Kidney (tissue), 14 donors: Measurements from ENCODE around the gene CCDC83. TPM values are rescaled to one million over a fixed set of nuclear protein-coding genes. Genes with fewer than 3 reads are reported as not detected.
"Not testable (repeated sequence)": the region's sequence is repeated elsewhere in the genome, so short reads cannot be mapped to it uniquely, and the experiment has no call there.

Experiments
- DNase-seq, 5 donors: peaks; one replicate each; pipeline ENCODE4 v3.0.0-alpha.2; 2013 to 2020
- FAIRE-seq: peaks from 2 replicates; lab custom pipeline; 2012; peaks lifted over from hg19 to GRCh38; lab: Jason Lieb, UNC
- H3K27ac ChIP-seq, 2 donors: one replicate each; pipeline ENCODE4 v1.7.0; 2013; ENCODE audit warnings: low read depth in 2 of 2, low read length in 2 of 2, inconsistent platforms in 1 of 2
- H3K27me3 ChIP-seq: one replicate; pipeline ENCODE4 v1.7.1; 2013; ENCODE audit warnings: low read length, inconsistent platforms; ENCODE audit not compliant: control insufficient read depth, insufficient read depth
- H3K36me3 ChIP-seq, 3 donors: one replicate each; pipeline versions ENCODE4 v1.7.0 to v1.7.1; 2013; ENCODE audit warnings: low read length in 3 of 3, control low read depth in 1 of 3, inconsistent platforms in 1 of 3; ENCODE audit not compliant: insufficient read depth in 3 of 3, control insufficient read depth in 2 of 3
- H3K4me1 ChIP-seq, 3 donors: one replicate each; pipeline versions ENCODE4 v1.7.0 to v1.7.1; 2013; ENCODE audit warnings: low read length in 3 of 3, inconsistent platforms in 1 of 3, low read depth in 1 of 3; ENCODE audit not compliant: control insufficient read depth in 2 of 3, insufficient read depth in 2 of 3
- H3K4me3 ChIP-seq, 3 donors: one replicate each; pipeline versions ENCODE4 v1.7.0 to v1.8.1; 2013; ENCODE audit warnings: low read length in 3 of 3, control low read depth in 1 of 3, inconsistent platforms in 1 of 3
- H3K9ac ChIP-seq, 3 donors: one replicate each; pipeline versions ENCODE4 v1.7.0 to v1.7.1; 2013; ENCODE audit warnings: low read length in 3 of 3, control low read depth in 1 of 3, inconsistent platforms in 1 of 3
- H3K9me3 ChIP-seq, 3 donors: one replicate each; pipeline versions ENCODE4 v1.7.0 to v1.7.1; 2013; ENCODE audit warnings: low read length in 3 of 3, control low read depth in 1 of 3, inconsistent platforms in 1 of 3; ENCODE audit not compliant: control insufficient read depth in 2 of 3, insufficient read depth in 1 of 3
- CTCF ChIP-seq: IDR thresholded peaks from 3 replicates; pipeline ENCODE4 v1.5.1; 2012; ENCODE audit warnings: mild to moderate bottlenecking, moderate library complexity, borderline replicate concordance; ENCODE audit not compliant: insufficient read depth; ENCODE audit errors: extremely low read depth
- intact Hi-C: fragments of 100-400 bp; cut with DNase I; formaldehyde crosslinking; loops from one replicate; pipeline ENCODE4 v1.11.1; 2022
- polyA plus RNA-seq: library from polyadenylated mRNA; stranded (reverse); fragments of 350-450 nt; fragmentation: Illumina TruSeq; extraction: RNeasy Lipid Tissue Mini Kit (QIAGEN cat#74804); gene quantifications from one replicate; pipeline ENCODE4 v1.2.3, GENCODE V29; 2014; ENCODE audit warnings: low read depth, low replicate concordance; ENCODE audit not compliant: insufficient read depth
- total RNA-seq: library from RNA; stranded (reverse); fragmentation: NEBNext Ultra II Directional; extraction: Animal tissue kit (Norgen Biotek cat#: 25700); gene quantifications from one replicate; pipeline ENCODE4 v1.2.1, GENCODE V29; 2021
- donor health status: control.
- donor health status: control.
- donor health status: control.
- donor health status: control.
- donor health status: control.
- donor health status: DM: yes; HTN: yes; CAD: no.
- donor health status: Normal renal cell carcinoma (clear cell type).

The CCDC83 gene
- total and polyA plus RNA-seq, 2 donors from 2014 or later, result not detected

GRCh38 chr11:85950317-85951048 lies 95.3 kb downstream of the CCDC83 start:
- peaks cover 0 to 14% (median 10%) of the 10 kb centered on the region in 3 donors for H3K4me1 ChIP-seq
- H3K4me3 ChIP-seq, result no peak overlapping the region
- peaks cover 0 to 5% (median 0%) of the 10 kb centered on the region in 3 donors for H3K36me3 ChIP-seq
- intact Hi-C loops, result no loop called here
- no peak for TF ChIP-seq CTCF
- no peak for FAIRE-seq
- H3K27me3 ChIP-seq, result no peaks in the 10 kb centered on the region
- H3K27ac ChIP-seq, result no peak overlapping the region
- no peak for DNase-seq
- H3K9ac ChIP-seq, result no peak overlapping the region
- no peaks in the 10 kb centered on the region for H3K9me3 ChIP-seq

GRCh38 chr11:85951049-85951405 lies 95.8 kb downstream of the CCDC83 start:
- Histone ChIP-seq H3K9me3 (no peaks in the 10 kb centered on the region), H3K4me3 (no peak overlapping the region), H3K9ac (no peak overlapping the region), H3K27me3 (no peaks in the 10 kb centered on the region), H3K4me1 (peaks cover 0 to 14% (median 10%) of the 10 kb centered on the region in 3 donors), H3K27ac (no peak overlapping the region), H3K36me3 (peaks cover 0 to 10% (median under 1%) of the 10 kb centered on the region in 3 donors)
- TF ChIP-seq CTCF, result no peak
- DNase-seq (no peak), FAIRE-seq (no peak)
- intact Hi-C loops, result no loop called here

GRCh38 chr11:85951428-85952107 lies 96.4 kb downstream of the CCDC83 start:
- H3K4me1 ChIP-seq, result peaks cover 0 to 14% (median 10%) of the 10 kb centered on the region in 3 donors

GRCh38 chr11:85952108-85952485 lies 96.9 kb downstream of the CCDC83 start:
- H3K36me3 ChIP-seq, result peaks cover 0 to 21% (median 9%) of the 10 kb centered on the region in 3 donors
- peaks cover 0 to 11% (median 8%) of the 10 kb centered on the region in 3 donors for H3K4me1 ChIP-seq
- H3K4me3 ChIP-seq, H3K27ac ChIP-seq, H3K27me3 ChIP-seq, intact Hi-C loops, DNase-seq, FAIRE-seq, H3K9ac ChIP-seq, H3K9me3 ChIP-seq: not testable (repeated sequence)

More at GRCh38 chr11:85951428-85952107, 96.4 kb downstream of the CCDC83 start:
- Histone ChIP-seq H3K27ac (no peak overlapping the region), H3K36me3 (peaks cover 0 to 16% (median 5%) of the 10 kb centered on the region in 3 donors), H3K9ac (no peak overlapping the region), H3K27me3 (no peaks in the 10 kb centered on the region), H3K4me3 (no peak overlapping the region), H3K9me3 (no peaks in the 10 kb centered on the region)
- TF ChIP-seq CTCF, result no peak
- no peak for FAIRE-seq
- intact Hi-C loops, result no loop called here
- DNase-seq, result no peak
